GM23338 (cell line): Measurements from ENCODE around the gene ZBTB44. TPM values are rescaled to one million over a fixed set of nuclear protein-coding genes. Genes with fewer than 3 reads are reported as not detected.

Source experiments
- ATAC-seq: fragments of 200-7000 bp; cut with Tn5 transposase; 3 replicates; pipeline ENCODE4 v1.9.1; 2020
- DNase-seq: peaks from one replicate; pipeline ENCODE4 v3.0.0-alpha.2; 2015; ENCODE audit warnings: low spot score
- H2AFZ ChIP-seq: fragments of 200-600 bp; sonication (generic); 2 replicates; pipeline ENCODE4 v1.8.0; 2016; ENCODE audit warnings: antibody characterized with exemption, mild to moderate bottlenecking, moderate library complexity
- H3F3A ChIP-seq: fragments of 200-600 bp; sonication (generic); replicated peaks from 2 replicates; pipeline ENCODE4 v1.8.0; 2017; ENCODE audit warnings: antibody characterized with exemption, mixed run types, low read depth
- H3K27ac ChIP-seq: fragments of 200-600 bp; sonication (generic); 2 replicates; pipeline ENCODE4 v1.6.1; 2016; ENCODE audit warnings: low read depth
- H3K27me3 ChIP-seq: fragments of 200-600 bp; sonication (generic); 2 replicates; pipeline ENCODE4 v1.8.0; 2016; ENCODE audit warnings: mild to moderate bottlenecking, mixed run types, moderate library complexity; ENCODE audit not compliant: insufficient read depth
- H3K36me3 ChIP-seq: fragments of 200-600 bp; sonication (generic); 2 replicates; pipeline ENCODE4 v1.8.0; 2016; ENCODE audit warnings: mild to moderate bottlenecking; ENCODE audit not compliant: insufficient read depth
- H3K4me1 ChIP-seq: fragments of 200-600 bp; sonication (generic); 2 replicates; pipeline ENCODE4 v1.8.0; 2016; ENCODE audit warnings: mild to moderate bottlenecking, moderate library complexity; ENCODE audit not compliant: insufficient read depth
- H3K4me2 ChIP-seq: fragments of 200-600 bp; sonication (generic); 2 replicates; pipeline ENCODE4 v1.7.1; 2017; ENCODE audit warnings: mixed run types
- H3K4me3 ChIP-seq: fragments of 200-600 bp; sonication (generic); 2 replicates; pipeline ENCODE4 v1.6.1; 2016; ENCODE audit warnings: mixed run types
- H3K79me2 ChIP-seq: fragments of 200-600 bp; sonication (generic); replicated peaks from 2 replicates; pipeline ENCODE4 v1.8.0; 2017; ENCODE audit warnings: mild to moderate bottlenecking; ENCODE audit not compliant: insufficient read depth
- H3K9me2 ChIP-seq: fragments of 200-600 bp; sonication (generic); 2 replicates; pipeline ENCODE4 v1.8.0; 2017; ENCODE audit not compliant: insufficient read depth
- H4K20me1 ChIP-seq: fragments of 200-600 bp; sonication (generic); replicated peaks from 2 replicates; pipeline ENCODE4 v1.8.0; 2017; ENCODE audit warnings: mild to moderate bottlenecking; ENCODE audit not compliant: insufficient read depth
- H3K27ac Mint-ChIP-seq: 2 replicates; pipeline ENCODE4 v1.8.0; 2020; ENCODE audit warnings: inconsistent platforms, mild to moderate bottlenecking, moderate library complexity, mixed read lengths
- H3K27me3 Mint-ChIP-seq: 3 replicates; pipeline ENCODE4 v1.8.0; 2022; ENCODE audit warnings: low read depth, mild to moderate bottlenecking, moderate library complexity, mixed read lengths, inconsistent platforms; ENCODE audit not compliant: insufficient read depth, poor library complexity
- H3K36me3 Mint-ChIP-seq: 3 replicates; pipeline ENCODE4 v1.8.0; 2021; ENCODE audit warnings: low read depth, mild to moderate bottlenecking, inconsistent platforms, moderate library complexity, mixed read lengths
- H3K4me1 Mint-ChIP-seq: 3 replicates; pipeline ENCODE4 v1.8.0; 2020; ENCODE audit warnings: mild to moderate bottlenecking, inconsistent platforms, mixed read lengths
- H3K4me3 Mint-ChIP-seq: 3 replicates; pipeline ENCODE4 v1.8.0; 2021; ENCODE audit warnings: moderate library complexity, mild to moderate bottlenecking, inconsistent platforms, mixed read lengths
- H3K9me3 Mint-ChIP-seq: 3 replicates; pipeline ENCODE4 v1.8.0; 2020; ENCODE audit warnings: moderate library complexity, mild to moderate bottlenecking, inconsistent platforms, mixed read lengths
- CREB1 ChIP-seq: fragments of 250-450 bp; sonication (Bioruptor Pico); IDR thresholded peaks from 2 replicates; pipeline ENCODE4 v1.5.0; 2020; ENCODE audit warnings: low read depth, mild to moderate bottlenecking, moderate library complexity
- EZH2 ChIP-seq: fragments of 200-600 bp; sonication (generic); IDR thresholded peaks from one replicate; pipeline ENCODE4 v1.8.0; 2017; ENCODE audit warnings: antibody characterized with exemption, mild to moderate bottlenecking, low read depth; ENCODE audit not compliant: unreplicated experiment
- EZH2phosphoT487 ChIP-seq: fragments of 200-600 bp; sonication (generic); IDR thresholded peaks from one replicate; pipeline ENCODE4 v1.8.1; 2018; ENCODE audit warnings: antibody characterized with exemption; ENCODE audit not compliant: unreplicated experiment
- JUNB ChIP-seq: IDR thresholded peaks from one replicate; pipeline ENCODE4 v1.6.1; 2016; ENCODE audit warnings: antibody characterized with exemption; ENCODE audit not compliant: unreplicated experiment
- NANOG ChIP-seq: IDR thresholded peaks from 2 replicates; pipeline ENCODE4 v1.6.1; 2016; ENCODE audit warnings: antibody characterized with exemption, borderline replicate concordance
- POLR2AphosphoS5 ChIP-seq: IDR thresholded peaks from 2 replicates; pipeline ENCODE4 v1.6.1; 2016; ENCODE audit warnings: antibody characterized with exemption, low read depth
- STAT1 ChIP-seq: IDR thresholded peaks from one replicate; pipeline ENCODE4 v1.6.1; 2016; ENCODE audit warnings: antibody characterized with exemption; ENCODE audit not compliant: unreplicated experiment
- ZNF114 ChIP-seq: fragments of 250-450 bp; sonication (Bioruptor Pico); IDR thresholded peaks from 2 replicates; pipeline ENCODE4 v1.5.0; 2020; ENCODE audit warnings: mild to moderate bottlenecking, moderate library complexity
- ZNF331 ChIP-seq: fragments of 250-450 bp; sonication (Bioruptor Pico); IDR thresholded peaks from 2 replicates; pipeline ENCODE4 v1.5.0; 2020; ENCODE audit warnings: low read depth, mild to moderate bottlenecking, moderate library complexity
- polyA plus RNA-seq: library from polyadenylated mRNA; unstranded; fragments of >200 nt; fragmentation: Nextera tagmentation; extraction: Ambion mirVana; gene quantifications from 2 replicates; pipeline ENCODE4 v1.2.1, GENCODE V29; 2016
- total RNA-seq: library from RNA; depleted of rRNA; stranded (reverse); fragments of >200 nt; shearing (Covaris generic); gene quantifications from 2 replicates; pipeline ENCODE4 v1.2.3, GENCODE V29; 2014
- TF ChIP-seq, protein P1 (sequence below): fragments of 250-450 bp; sonication (Bioruptor Pico); IDR thresholded peaks from 2 replicates; pipeline ENCODE4 v1.5.0; 2020; ENCODE audit warnings: mild to moderate bottlenecking, moderate library complexity
- TF ChIP-seq, protein P2 (sequence below): IDR thresholded peaks from 2 replicates; pipeline ENCODE4 v1.6.1; 2016; ENCODE audit warnings: antibody characterized with exemption
- TF ChIP-seq, protein P3 (sequence below): IDR thresholded peaks from one replicate; pipeline ENCODE4 v1.6.1; 2018; ENCODE audit warnings: antibody characterized with exemption; ENCODE audit not compliant: unreplicated experiment
- TF ChIP-seq, protein P4 (sequence below), 2 experiments: fragments of 200-600 bp in 1 of 2; sonication (generic) in 1 of 2; conservative IDR thresholded peaks; 2 replicates each; pipeline versions ENCODE4 v1.5.1 to v1.6.1; 2016 to 2017; ENCODE audit warnings: antibody characterized with exemption in 2 of 2, low read depth in 2 of 2, mild to moderate bottlenecking in 2 of 2, moderate library complexity in 1 of 2

The ZBTB44 gene
- total and polyA plus RNA-seq, 2 experiments from 2014 or later, result 61.2 to 102 TPM

DNA sequence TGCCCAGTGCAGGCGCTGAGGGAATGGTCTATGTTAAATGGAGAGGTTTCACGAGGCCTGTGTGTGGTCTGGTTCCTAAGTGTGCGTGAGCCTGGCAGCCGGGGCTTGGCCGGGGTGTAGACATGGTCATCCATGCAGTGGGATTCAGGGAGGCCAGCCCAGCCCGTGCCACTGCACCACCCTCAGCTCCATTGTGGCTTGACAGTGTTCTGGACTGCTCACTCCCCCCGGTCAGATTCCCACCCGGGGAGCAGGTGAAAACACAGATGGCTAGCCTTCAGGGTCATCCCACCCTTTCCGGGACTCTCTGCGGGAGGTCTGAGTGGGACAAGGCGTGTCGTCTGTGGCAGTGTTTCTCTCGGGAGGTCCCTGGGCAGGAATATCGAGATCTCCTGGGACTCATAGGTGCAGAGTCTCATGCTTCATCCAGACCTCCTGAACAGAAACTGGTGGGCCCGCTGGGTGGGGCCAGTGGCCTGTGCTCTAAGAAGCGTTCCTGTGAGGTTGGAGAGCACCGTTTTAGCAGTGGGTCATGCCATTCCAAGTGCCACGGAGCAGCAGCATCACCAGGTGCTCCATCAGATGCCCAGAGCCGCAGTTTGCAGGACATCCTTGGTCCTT lies 102.8 kb downstream of the ZBTB44 start:
- H3K36me3 Mint-ChIP-seq, result no peaks in the 10 kb centered on the region; the same call in 2 of the 3 replicates
- no peak for ATAC-seq

More for the DNA sequence above, 102.8 kb downstream of the ZBTB44 start:
- Mint-ChIP-seq H3K27me3 (peaks cover 14% of the 10 kb centered on the region), H3K9me3 (no peaks in the 10 kb centered on the region), H3K4me3 (no peak overlapping the region), H3K4me1 (peaks cover 6% of the 10 kb centered on the region), H3K27ac (no peak overlapping the region)
- H3K27ac ChIP-seq, result no peak overlapping the region
- DNase-seq, result no peak
- H3K27me3 ChIP-seq, result no peaks in the 10 kb centered on the region
- no peaks in the 10 kb centered on the region for H3F3A ChIP-seq
- no peaks in the 10 kb centered on the region for H3K36me3 ChIP-seq
- no peak overlapping the region for H3K4me2 ChIP-seq
- no peaks in the 10 kb centered on the region for H4K20me1 ChIP-seq
- H3K4me3 ChIP-seq, result no peak overlapping the region
- H3K79me2 ChIP-seq, result no peaks in the 10 kb centered on the region
- no peak for TF ChIP-seq EZH2
- TF ChIP-seq EZH2phosphoT487, result no peak
- TF ChIP-seq, protein P1, sequence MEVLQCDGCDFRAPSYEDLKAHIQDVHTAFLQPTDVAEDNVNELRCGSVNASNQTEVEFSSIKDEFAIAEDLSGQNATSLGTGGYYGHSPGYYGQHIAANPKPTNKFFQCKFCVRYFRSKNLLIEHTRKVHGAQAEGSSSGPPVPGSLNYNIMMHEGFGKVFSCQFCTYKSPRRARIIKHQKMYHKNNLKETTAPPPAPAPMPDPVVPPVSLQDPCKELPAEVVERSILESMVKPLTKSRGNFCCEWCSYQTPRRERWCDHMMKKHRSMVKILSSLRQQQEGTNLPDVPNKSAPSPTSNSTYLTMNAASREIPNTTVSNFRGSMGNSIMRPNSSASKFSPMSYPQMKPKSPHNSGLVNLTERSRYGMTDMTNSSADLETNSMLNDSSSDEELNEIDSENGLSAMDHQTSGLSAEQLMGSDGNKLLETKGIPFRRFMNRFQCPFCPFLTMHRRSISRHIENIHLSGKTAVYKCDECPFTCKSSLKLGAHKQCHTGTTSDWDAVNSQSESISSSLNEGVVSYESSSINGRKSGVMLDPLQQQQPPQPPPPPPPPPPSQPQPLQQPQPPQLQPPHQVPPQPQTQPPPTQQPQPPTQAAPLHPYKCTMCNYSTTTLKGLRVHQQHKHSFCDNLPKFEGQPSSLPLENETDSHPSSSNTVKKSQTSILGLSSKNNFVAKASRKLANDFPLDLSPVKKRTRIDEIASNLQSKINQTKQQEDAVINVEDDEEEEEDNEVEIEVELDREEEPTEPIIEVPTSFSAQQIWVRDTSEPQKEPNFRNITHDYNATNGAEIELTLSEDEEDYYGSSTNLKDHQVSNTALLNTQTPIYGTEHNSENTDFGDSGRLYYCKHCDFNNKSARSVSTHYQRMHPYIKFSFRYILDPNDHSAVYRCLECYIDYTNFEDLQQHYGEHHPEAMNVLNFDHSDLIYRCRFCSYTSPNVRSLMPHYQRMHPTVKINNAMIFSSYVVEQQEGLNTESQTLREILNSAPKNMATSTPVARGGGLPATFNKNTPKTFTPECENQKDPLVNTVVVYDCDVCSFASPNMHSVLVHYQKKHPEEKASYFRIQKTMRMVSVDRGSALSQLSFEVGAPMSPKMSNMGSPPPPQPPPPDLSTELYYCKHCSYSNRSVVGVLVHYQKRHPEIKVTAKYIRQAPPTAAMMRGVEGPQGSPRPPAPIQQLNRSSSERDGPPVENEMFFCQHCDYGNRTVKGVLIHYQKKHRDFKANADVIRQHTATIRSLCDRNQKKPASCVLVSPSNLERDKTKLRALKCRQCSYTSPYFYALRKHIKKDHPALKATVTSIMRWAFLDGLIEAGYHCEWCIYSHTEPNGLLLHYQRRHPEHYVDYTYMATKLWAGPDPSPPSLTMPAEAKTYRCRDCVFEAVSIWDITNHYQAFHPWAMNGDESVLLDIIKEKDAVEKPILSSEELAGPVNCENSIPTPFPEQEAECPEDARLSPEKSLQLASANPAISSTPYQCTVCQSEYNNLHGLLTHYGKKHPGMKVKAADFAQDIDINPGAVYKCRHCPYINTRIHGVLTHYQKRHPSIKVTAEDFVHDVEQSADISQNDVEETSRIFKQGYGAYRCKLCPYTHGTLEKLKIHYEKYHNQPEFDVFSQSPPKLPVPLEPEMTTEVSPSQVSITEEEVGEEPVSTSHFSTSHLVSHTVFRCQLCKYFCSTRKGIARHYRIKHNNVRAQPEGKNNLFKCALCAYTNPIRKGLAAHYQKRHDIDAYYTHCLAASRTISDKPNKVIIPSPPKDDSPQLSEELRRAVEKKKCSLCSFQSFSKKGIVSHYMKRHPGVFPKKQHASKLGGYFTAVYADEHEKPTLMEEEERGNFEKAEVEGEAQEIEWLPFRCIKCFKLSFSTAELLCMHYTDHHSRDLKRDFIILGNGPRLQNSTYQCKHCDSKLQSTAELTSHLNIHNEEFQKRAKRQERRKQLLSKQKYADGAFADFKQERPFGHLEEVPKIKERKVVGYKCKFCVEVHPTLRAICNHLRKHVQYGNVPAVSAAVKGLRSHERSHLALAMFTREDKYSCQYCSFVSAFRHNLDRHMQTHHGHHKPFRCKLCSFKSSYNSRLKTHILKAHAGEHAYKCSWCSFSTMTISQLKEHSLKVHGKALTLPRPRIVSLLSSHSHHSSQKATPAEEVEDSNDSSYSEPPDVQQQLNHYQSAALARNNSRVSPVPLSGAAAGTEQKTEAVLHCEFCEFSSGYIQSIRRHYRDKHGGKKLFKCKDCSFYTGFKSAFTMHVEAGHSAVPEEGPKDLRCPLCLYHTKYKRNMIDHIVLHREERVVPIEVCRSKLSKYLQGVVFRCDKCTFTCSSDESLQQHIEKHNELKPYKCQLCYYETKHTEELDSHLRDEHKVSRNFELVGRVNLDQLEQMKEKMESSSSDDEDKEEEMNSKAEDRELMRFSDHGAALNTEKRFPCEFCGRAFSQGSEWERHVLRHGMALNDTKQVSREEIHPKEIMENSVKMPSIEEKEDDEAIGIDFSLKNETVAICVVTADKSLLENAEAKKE (CRISPR knock-in tag), result no peak
- TF ChIP-seq, protein P2, sequence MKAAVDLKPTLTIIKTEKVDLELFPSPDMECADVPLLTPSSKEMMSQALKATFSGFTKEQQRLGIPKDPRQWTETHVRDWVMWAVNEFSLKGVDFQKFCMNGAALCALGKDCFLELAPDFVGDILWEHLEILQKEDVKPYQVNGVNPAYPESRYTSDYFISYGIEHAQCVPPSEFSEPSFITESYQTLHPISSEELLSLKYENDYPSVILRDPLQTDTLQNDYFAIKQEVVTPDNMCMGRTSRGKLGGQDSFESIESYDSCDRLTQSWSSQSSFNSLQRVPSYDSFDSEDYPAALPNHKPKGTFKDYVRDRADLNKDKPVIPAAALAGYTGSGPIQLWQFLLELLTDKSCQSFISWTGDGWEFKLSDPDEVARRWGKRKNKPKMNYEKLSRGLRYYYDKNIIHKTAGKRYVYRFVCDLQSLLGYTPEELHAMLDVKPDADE, result no peak
- no peak for TF ChIP-seq STAT1
- no peak for TF ChIP-seq CREB1 (CRISPR knock-in tag)
- TF ChIP-seq ZNF331 (CRISPR knock-in tag), result no peak
- TF ChIP-seq POLR2AphosphoS5, result no peak
- no peak for TF ChIP-seq ZNF114 (CRISPR knock-in tag)
- TF ChIP-seq, protein P3, sequence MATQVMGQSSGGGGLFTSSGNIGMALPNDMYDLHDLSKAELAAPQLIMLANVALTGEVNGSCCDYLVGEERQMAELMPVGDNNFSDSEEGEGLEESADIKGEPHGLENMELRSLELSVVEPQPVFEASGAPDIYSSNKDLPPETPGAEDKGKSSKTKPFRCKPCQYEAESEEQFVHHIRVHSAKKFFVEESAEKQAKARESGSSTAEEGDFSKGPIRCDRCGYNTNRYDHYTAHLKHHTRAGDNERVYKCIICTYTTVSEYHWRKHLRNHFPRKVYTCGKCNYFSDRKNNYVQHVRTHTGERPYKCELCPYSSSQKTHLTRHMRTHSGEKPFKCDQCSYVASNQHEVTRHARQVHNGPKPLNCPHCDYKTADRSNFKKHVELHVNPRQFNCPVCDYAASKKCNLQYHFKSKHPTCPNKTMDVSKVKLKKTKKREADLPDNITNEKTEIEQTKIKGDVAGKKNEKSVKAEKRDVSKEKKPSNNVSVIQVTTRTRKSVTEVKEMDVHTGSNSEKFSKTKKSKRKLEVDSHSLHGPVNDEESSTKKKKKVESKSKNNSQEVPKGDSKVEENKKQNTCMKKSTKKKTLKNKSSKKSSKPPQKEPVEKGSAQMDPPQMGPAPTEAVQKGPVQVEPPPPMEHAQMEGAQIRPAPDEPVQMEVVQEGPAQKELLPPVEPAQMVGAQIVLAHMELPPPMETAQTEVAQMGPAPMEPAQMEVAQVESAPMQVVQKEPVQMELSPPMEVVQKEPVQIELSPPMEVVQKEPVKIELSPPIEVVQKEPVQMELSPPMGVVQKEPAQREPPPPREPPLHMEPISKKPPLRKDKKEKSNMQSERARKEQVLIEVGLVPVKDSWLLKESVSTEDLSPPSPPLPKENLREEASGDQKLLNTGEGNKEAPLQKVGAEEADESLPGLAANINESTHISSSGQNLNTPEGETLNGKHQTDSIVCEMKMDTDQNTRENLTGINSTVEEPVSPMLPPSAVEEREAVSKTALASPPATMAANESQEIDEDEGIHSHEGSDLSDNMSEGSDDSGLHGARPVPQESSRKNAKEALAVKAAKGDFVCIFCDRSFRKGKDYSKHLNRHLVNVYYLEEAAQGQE, result no peak
- TF ChIP-seq NANOG, result no peak
- TF ChIP-seq JUNB, result no peak
- TF ChIP-seq, protein P4, sequence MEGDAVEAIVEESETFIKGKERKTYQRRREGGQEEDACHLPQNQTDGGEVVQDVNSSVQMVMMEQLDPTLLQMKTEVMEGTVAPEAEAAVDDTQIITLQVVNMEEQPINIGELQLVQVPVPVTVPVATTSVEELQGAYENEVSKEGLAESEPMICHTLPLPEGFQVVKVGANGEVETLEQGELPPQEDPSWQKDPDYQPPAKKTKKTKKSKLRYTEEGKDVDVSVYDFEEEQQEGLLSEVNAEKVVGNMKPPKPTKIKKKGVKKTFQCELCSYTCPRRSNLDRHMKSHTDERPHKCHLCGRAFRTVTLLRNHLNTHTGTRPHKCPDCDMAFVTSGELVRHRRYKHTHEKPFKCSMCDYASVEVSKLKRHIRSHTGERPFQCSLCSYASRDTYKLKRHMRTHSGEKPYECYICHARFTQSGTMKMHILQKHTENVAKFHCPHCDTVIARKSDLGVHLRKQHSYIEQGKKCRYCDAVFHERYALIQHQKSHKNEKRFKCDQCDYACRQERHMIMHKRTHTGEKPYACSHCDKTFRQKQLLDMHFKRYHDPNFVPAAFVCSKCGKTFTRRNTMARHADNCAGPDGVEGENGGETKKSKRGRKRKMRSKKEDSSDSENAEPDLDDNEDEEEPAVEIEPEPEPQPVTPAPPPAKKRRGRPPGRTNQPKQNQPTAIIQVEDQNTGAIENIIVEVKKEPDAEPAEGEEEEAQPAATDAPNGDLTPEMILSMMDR (conservative IDR thresholded peaks at IDR 0.05; ENCODE audit: low read depth in 2 of 2), result no peak
- H2AFZ ChIP-seq, result no peak overlapping the region
- H3K9me2 ChIP-seq, result no peaks in the 10 kb centered on the region
- peaks cover under 1% of the 10 kb centered on the region; the same call in 1 of the 2 replicates for H3K4me1 ChIP-seq
